ENCODE measurements around the gene SPDYE4. TPM values are rescaled to one million over a fixed set of nuclear protein-coding genes. Genes with fewer than 3 reads are reported as not detected.

The SPDYE4 gene
- total and polyA plus RNA-seq, 8 donors: 0.47 to 0.67 (median 0.56) TPM; not detected in 5

GRCh38 chr17:8725881-8726876, 32.2 kb downstream of the SPDYE4 start:
- intact Hi-C loops (cut with DNase I): no loop called here
- peak; percentile 29 for ATAC-seq
- Histone ChIP-seq H3K27ac (no peak overlapping the region), H3K4me1 (peaks cover 0 to 9% of the 10 kb centered on the region in 2 donors), H3K4me3 (no peak overlapping the region), H3K36me3 (no peaks in the 10 kb centered on the region), H3K9me3 (no peaks in the 10 kb centered on the region), H3K27me3 (no peaks in the 10 kb centered on the region)
- peak in 1 of 4 donors; percentile 78 for DNase-seq
- TF ChIP-seq CTCF (IDR thresholded peaks at IDR 0.05): no peak

- no peak overlapping the region for H3K27ac ChIP-seq
- no peaks in the 10 kb centered on the region for H3K36me3 ChIP-seq
- DNase-seq (peak in 2 of 4 donors; percentile 56 to 59), ATAC-seq (peak; percentile 86)
- H3K4me1 ChIP-seq: peaks cover 0 to 9% of the 10 kb centered on the region in 2 donors
- no peak for TF ChIP-seq CTCF (IDR thresholded peaks at IDR 0.05)
- intact Hi-C loops (cut with DNase I): no loop called here
- H3K9me3 ChIP-seq: no peaks in the 10 kb centered on the region
- no peaks in the 10 kb centered on the region for H3K27me3 ChIP-seq
- H3K4me3 ChIP-seq: no peak overlapping the region
These were observed 33.9 kb downstream of the SPDYE4 start for GRCh38 chr17:8724451-8724850.

- no peak for ATAC-seq
- Histone ChIP-seq H3K4me1 (no peaks in the 10 kb centered on the region), H3K4me3 (no peak overlapping the region), H3K27ac (no peak overlapping the region), H3K36me3 (no peaks in the 10 kb centered on the region), H3K27me3 (no peaks in the 10 kb centered on the region), H3K9me3 (no peaks in the 10 kb centered on the region)
- DNase-seq: no peak
- no peak for TF ChIP-seq CTCF (IDR thresholded peaks at IDR 0.05)
- intact Hi-C loops (cut with DNase I): no loop called here
These were observed 37.8 kb downstream of the SPDYE4 start for GRCh38 chr17:8720596-8720995.

GRCh38 chr17:8719291-8720246, 38.8 kb downstream of the SPDYE4 start:
- no peak for ATAC-seq
- H3K27ac ChIP-seq: no peak overlapping the region
- intact Hi-C loops (cut with DNase I): no loop called here
- no peak for TF ChIP-seq CTCF (IDR thresholded peaks at IDR 0.05)
- H3K4me1 ChIP-seq: no peaks in the 10 kb centered on the region
- no peak for DNase-seq
- no peak overlapping the region for H3K4me3 ChIP-seq
- H3K27me3 ChIP-seq: no peaks in the 10 kb centered on the region
- H3K36me3 ChIP-seq: no peaks in the 10 kb centered on the region
- H3K9me3 ChIP-seq: no peaks in the 10 kb centered on the region
